Measurements from ENCODE around the gene ZNF385C. TPM values are rescaled to one million over a fixed set of nuclear protein-coding genes. Genes with fewer than 3 reads are reported as not detected.
A peak's percentile ranks its signal among the peaks of the same experiment; 100 is the strongest.

Gene ZNF385C
- total RNA-seq, 1 donor from 2014 or later: 1.2 TPM

DNA sequence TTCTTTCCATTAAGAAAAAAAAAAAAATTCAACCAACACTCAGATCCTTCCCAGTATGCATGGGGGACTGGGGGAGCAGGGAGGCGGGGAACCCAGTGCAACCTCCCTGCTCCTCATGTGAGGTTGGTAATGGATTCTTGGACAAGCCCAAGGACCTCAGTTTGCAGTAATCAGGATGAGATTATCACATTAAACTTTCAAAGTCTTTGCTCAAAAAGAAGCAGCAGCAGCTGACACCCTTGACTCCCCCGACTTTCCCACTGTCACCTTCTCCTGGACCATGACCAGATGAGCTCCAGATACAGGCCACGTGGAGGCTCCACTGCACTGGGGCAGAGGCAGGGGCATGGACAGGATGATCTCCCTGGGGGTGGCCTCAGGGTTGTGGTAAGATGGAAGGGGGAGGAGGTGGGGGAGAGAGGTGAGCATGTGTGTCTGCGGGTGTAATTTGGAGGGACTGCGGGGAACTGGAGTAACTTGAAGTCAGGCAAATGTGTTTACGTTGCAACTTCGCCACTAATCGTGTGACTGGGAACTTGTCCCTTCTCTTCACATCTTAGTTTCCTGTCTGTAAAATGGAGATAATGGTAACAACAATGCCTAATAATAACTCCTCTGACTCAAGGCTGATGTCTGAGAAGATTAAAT, 19.8 kb downstream of the ZNF385C start:
- no peak for DNase-seq (ENCODE audit: low spot score)

GRCh38 chr17:42077755-42078154, 20.5 kb downstream of the ZNF385C start:
- DNase-seq (ENCODE audit: low spot score): no peak

GRCh38 chr17:42076797-42077559, 21.3 kb downstream of the ZNF385C start:
- DNase-seq (ENCODE audit: low spot score): no peak

DNA sequence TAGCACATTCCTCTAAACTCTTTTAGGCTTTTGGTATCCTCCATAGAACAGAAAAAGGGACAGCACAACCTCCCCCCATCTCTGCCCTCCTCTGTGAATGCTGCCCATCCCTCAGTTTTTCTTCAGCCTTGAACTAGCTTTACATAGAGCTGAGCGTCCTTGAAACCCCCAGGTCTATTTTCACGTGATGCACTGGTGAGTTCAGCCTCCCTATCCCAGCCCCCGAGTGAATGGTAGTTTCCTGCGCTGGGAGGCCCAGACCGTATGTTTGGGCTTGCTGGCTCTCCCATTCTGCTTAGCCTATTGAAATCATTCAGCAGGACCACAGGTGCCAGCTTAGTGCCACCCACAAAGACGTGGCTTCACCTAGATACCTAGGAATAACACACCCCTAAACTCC, 22.5 kb downstream of the ZNF385C start:
- no peak for DNase-seq (ENCODE audit: low spot score)

GRCh38 chr17:42072323-42073187, 25.7 kb downstream of the ZNF385C start:
- DNase-seq (ENCODE audit: low spot score): no peak

- DNase-seq (ENCODE audit: low spot score): no peak
These were observed 26.5 kb downstream of the ZNF385C start for GRCh38 chr17:42071810-42072209.

DNA sequence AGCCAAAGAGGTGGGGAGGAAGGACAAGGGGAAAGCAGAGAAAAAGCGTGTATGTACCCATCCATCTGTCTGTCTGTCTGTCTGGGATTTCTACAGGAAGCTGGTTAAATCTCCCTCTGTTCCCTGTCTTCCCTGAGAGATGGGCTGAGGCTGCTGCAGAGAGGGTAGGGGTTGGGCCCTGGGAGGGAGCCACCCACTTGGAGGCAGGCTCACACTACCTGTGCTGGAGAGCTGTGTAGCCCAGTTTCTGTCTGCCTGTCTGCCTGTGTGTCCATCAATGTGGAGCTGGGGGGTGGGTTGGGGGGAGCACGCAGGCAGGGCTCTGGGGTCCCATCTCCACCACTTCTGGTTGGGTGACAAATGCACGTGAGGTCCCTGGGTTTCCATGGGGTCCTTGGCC, 29.3 kb downstream of the ZNF385C start:
- DNase-seq (ENCODE audit: low spot score): no peak

GRCh38 chr17:42067371-42068091, 30.7 kb downstream of the ZNF385C start:
- peak; percentile 73 for DNase-seq (ENCODE audit: low spot score)

- DNase-seq (ENCODE audit: low spot score): no peak
These were observed 33.1 kb downstream of the ZNF385C start for GRCh38 chr17:42065201-42065600.

DNA sequence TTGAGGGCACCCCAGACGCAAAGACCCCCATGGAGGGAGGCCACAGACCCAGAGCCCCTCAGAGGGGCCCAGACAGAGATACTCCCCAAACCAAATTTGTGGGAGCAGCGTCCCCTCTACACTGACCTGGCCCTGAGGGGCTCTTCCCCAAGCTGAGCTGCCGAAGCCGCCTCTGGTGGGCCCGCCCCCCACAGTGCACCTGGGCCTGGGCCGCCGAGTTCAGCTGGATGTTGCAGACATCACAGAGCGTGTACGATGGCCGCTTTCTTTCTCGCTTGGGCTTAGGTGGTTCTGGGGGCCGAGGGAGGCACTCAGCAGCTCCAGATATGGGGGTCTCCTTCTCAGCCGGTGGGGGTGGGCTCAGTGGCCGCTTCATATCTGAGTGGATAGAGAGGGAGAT, 35.6 kb downstream of the ZNF385C start:
- DNase-seq (ENCODE audit: low spot score): no peak

DNA sequence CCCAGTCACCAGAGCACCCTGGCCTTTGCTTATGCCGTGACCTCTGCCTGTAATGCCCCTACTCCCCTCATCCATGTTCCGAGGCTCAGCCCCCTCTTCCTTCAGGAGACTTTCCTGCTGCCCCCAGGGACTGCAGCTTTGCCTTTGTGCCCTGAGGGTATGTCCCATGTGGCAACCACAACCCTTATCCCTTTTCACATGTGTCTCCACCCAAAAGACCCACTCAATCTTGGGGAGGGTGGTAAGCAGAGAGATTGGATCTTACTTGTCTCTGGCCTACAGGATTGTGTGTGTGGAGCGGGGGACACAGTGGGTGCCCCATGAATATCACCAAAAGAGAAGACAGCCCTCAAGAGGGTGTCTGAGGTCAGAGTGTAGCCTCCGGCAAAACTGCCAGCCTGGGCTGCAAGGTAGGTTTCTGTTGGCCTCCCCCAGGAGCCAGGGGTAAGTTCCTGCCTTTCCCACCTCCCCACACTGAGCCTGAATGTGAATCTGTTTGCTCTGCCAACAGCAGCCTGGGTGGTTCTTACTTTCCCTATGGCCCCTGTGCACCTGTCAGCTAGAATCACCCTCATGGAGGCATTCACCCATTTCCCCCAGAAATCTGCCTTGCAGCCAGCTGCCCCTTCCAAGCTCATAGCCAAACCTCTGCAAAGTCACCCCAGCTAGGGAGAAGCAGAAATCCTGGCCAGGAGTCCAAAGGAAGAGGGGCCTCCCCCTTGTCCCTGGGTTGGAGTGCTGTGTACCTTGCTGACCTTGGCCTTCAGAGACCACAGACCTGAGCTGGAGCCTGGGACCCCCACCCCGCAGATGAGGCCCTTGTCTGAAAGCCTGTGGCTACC, 36.4 kb downstream of the ZNF385C start:
- no peak for DNase-seq (ENCODE audit: low spot score)

DNA sequence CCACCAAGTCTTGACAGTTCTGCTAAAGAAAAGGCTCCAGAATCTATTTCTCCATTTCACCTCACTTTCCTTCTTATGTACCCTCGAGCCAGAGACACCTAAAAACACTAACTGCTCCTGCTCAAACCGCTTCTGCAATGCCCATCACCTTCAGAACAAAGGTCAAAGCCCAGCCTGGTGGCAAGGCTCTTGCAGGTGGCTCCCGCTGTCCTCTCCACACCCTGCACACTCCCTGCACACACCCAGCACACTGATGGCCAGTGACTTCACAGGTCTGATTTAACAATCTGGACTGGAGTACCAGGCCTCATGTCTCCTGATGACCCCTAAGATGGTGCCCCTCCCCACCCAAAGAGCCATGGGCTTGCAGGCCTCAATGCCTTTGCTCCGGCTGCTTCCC, 38.0 kb downstream of the ZNF385C start:
- no peak for DNase-seq (ENCODE audit: low spot score)

DNA sequence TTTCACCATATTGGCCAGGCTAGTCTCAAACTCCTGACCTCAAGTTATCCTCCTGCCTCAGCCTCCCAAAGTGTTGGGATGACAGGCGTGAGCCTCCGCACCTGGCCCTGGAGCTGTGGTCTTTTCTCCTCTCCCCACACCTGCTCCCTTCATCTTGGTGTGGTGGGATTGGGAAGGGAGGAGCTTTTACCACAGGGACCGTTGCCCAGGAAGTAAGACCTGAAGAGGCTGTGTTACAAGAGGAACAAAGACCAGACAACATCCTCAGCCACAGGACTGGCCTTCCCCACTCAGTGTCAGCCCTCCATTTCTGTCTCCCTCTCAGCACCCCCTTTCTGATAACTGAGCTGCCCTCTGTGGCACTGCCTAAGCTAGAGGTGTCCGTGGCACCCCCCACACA, 38.5 kb downstream of the ZNF385C start:
- no peak for DNase-seq (ENCODE audit: low spot score)

- DNase-seq (ENCODE audit: low spot score): no peak
These were observed 40.2 kb downstream of the ZNF385C start for GRCh38 chr17:42058063-42058462.

DNA sequence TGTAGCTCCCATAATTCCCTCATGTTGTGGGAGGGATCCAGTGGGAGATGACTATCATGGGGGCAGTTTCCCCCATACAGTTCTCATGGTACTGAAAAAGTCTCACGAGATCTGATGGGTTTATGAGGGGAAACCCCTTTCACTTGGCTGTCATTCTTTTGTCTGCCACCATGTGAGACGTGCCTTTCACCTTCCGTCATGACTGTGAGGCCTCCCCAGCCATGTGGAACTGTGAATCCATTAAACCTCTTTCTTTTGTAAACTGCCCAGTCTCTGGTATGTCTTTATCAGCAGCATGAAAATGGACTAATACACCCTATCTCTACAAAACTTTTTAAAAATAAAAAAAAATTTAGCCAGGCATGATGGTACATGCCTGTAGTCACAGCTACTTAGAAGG, 41.6 kb downstream of the ZNF385C start:
- DNase-seq (ENCODE audit: low spot score): no peak

GRCh38 chr17:42055496-42055895, 42.8 kb downstream of the ZNF385C start:
- DNase-seq (ENCODE audit: low spot score): no peak

DNA sequence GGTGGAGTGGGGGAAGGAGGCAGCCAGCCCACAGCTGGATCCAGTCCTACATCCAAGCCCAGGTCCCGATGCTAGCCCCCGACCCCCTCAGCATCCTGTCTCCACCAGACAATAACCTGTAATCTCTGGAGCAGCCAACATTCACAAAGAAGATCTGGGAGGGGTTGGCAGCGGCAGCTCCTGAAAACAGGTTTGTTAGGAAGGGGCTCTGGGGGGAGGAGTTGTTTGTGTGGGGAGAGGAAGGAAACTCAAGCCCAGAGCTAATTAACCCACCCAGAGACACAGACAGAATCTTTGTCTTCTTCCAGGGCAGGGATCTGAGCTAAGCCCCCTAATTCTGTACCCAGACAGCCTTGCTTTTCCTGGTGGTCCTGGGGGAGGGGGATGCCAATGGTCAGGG, 43.2 kb downstream of the ZNF385C start:
- no peak for DNase-seq (ENCODE audit: low spot score)

DNA sequence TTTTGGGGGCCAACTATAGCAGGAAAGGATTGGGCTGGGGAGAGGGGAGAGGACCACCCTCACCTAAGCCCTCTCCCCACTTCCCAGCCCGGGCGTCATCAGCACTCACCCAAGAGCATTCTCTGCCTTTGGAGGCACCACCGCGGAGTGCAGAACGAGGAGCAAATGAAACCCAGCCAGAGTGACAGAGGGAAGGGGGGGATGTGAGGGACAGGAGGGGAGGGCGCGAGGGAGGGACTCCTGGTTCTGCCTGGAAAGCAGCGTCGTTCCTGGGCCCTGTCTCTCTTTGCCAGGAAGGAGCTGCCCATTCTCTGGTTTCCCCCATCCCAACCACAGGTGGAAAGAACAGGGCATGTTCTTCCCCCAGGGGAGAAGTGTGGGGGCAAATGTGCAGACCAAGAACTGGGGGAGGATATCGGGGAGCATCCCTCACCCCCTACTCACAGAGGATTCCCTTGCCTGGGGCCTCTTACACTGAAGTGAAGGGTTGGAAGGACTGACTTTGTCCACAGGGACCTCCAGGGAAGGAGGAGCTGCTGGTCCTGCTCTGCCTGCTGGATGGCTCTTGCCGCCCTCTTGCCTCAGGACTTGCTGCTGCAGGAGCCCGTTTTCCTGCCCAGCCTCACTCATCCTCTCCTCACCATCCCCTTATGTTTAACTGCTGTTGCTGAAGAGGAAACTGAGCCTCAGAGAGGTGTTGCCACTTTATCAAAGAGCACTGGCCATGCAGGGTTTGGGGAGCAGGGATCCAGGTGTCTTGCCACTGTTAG, 44.4 kb downstream of the ZNF385C start:
- DNase-seq (ENCODE audit: low spot score): no peak

- no peak for DNase-seq (ENCODE audit: low spot score)
These were observed 45.9 kb downstream of the ZNF385C start for GRCh38 chr17:42052346-42052877.

DNA sequence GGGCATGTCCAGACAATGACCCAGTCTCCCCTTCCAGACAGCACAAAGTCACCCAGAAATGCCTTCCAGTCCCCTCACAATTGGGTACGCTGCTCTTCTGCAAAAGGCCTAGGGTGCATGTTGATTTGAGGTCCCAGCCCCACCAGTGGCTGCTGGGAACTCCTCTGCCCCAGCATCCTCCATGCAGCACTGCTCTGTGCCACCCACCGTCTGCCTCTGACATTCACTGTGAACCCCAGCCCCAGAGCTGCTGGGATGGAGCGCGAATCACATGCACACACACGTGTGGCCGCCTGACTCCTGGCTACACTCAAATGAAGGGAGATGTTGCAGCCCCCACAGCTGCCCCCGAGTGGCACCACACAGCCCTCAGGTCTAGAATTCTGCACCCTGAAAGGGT, 46.6 kb downstream of the ZNF385C start:
- no peak for DNase-seq (ENCODE audit: low spot score)
